K562 (cell line): ENCODE results near the gene SH3YL1. TPM values are rescaled to one million over a fixed set of nuclear protein-coding genes. Genes with fewer than 3 reads are reported as not detected.

Source experiments
- ATAC-seq: fragments of 200-7000 bp; cut with Tn5 transposase; 3 replicates; pipeline ENCODE4 v1.9.1; 2020; ENCODE audit warnings: moderate library complexity
- BruUV-seq: library from RNA; stranded (reverse); fragments of 400-500 nt; replicated peaks from 2 replicates; lab custom pipeline; 2021; lab: Mats Ljungman, UMichigan
- CTCF ChIA-PET: fragments of 300-600 bp; formaldehyde crosslinking; extraction: SDS; loops from one replicate; lab custom pipeline; 2021; ENCODE audit warnings: low intra/inter-chr PET ratio; lab: Yijun Ruan, JAX
- POLR2A ChIA-PET: fragments of 300-600, 350-650 bp; sonication (Branson Sonifier 250); formaldehyde crosslinking; extraction: SDS; loops from one replicate; lab custom pipeline; 2021; ENCODE audit warnings: antibody characterized with exemption, inconsistent platforms; lab: Yijun Ruan, JAX
- DNase-seq, 4 experiments: peaks; one replicate each; pipeline versions ENCODE4 v3.0.0 to v3.0.0-alpha.2; 2011 to 2018; ENCODE audit warnings: low spot score in 3 of 4, mixed read lengths in 3 of 4; ENCODE audit errors: extremely low read depth in 1 of 4
- FAIRE-seq: peaks from 2 replicates; lab custom pipeline; 2011; peaks lifted over from hg19 to GRCh38; lab: Jason Lieb, UNC
- H2AFZ ChIP-seq: 2 replicates; pipeline ENCODE4 v1.6.0; 2011; ENCODE audit warnings: low read depth, low read length, control low read depth, inconsistent platforms
- H3K27ac ChIP-seq: fragments of 200-600 bp; 3 replicates; pipeline ENCODE4 v1.8.0; 2011; ENCODE audit warnings: low read depth, mild to moderate bottlenecking, control low read depth, inconsistent platforms, low read length, moderate library complexity, mixed read lengths; ENCODE audit errors: extremely low read depth
- H3K27me3 ChIP-seq, 2 experiments: fragments of 300-600 bp in 1 of 2; 2 replicates in 1 of 2; 3 replicates in 1 of 2; pipeline versions ENCODE4 v1.6.0 to v1.8.0; 2011; ENCODE audit warnings: inconsistent platforms in 2 of 2, low read length in 2 of 2, mild to moderate bottlenecking in 1 of 2, mixed read lengths in 1 of 2, moderate library complexity in 1 of 2; ENCODE audit not compliant: control insufficient read depth in 2 of 2, insufficient read depth in 2 of 2
- H3K36me3 ChIP-seq: fragments of 300-600 bp; 3 replicates; pipeline ENCODE4 v1.8.0; 2011; ENCODE audit warnings: mild to moderate bottlenecking, low read length, inconsistent platforms; ENCODE audit not compliant: control insufficient read depth, insufficient read depth
- H3K4me1 ChIP-seq, 2 experiments: fragments of 200-600 bp in 1 of 2; replicated peaks in 1 of 2; 2 replicates in 1 of 2; 3 replicates in 1 of 2; pipeline versions ENCODE4 v1.5.1 to v1.8.0; 2011; ENCODE audit warnings: inconsistent platforms in 2 of 2, low read length in 2 of 2, mild to moderate bottlenecking in 1 of 2, mixed read lengths in 1 of 2, moderate library complexity in 1 of 2; ENCODE audit not compliant: control insufficient read depth in 2 of 2, insufficient read depth in 2 of 2
- H3K4me2 ChIP-seq: 2 replicates; pipeline ENCODE4 v1.6.1; 2011; ENCODE audit warnings: low read length, control low read depth, inconsistent platforms, mixed read lengths; ENCODE audit not compliant: insufficient read depth
- H3K4me3 ChIP-seq: fragments of 200-600 bp; sonication (generic), shearing (Covaris generic); 2 replicates; pipeline ENCODE4 v1.5.1; 2016; ENCODE audit warnings: control low read depth, inconsistent platforms
- H3K79me2 ChIP-seq: fragments of 200-600 bp; 3 replicates; pipeline ENCODE4 v1.8.0; 2011; ENCODE audit warnings: low read length, inconsistent platforms; ENCODE audit not compliant: control insufficient read depth, insufficient read depth
- H3K9ac ChIP-seq, 2 experiments: 2 replicates each; pipeline versions ENCODE4 v1.6.0 to v1.6.1; 2011; ENCODE audit warnings: low read depth in 2 of 2, low read length in 2 of 2, control low read depth in 1 of 2, inconsistent platforms in 1 of 2, mild to moderate bottlenecking in 1 of 2, mixed read lengths in 1 of 2; ENCODE audit not compliant: insufficient read depth in 1 of 2
- H3K9me1 ChIP-seq: one replicate; pipeline ENCODE4 v1.6.0; 2011; ENCODE audit warnings: inconsistent platforms, mild to moderate bottlenecking, low read length, moderate library complexity; ENCODE audit not compliant: control insufficient read depth, insufficient read depth
- H3K9me3 ChIP-seq: replicated peaks from 2 replicates; pipeline ENCODE4 v1.5.1; 2011; ENCODE audit warnings: low read depth, low read length, inconsistent platforms; ENCODE audit not compliant: control insufficient read depth, insufficient read depth
- H4K20me1 ChIP-seq: replicated peaks from 2 replicates; pipeline ENCODE4 v1.6.1; 2011; ENCODE audit warnings: low read length, inconsistent platforms, mixed read lengths; ENCODE audit not compliant: control insufficient read depth, insufficient read depth
- CEBPZ ChIP-seq: fragments of 150-350 bp; IDR thresholded peaks from 2 replicates; pipeline ENCODE4 v1.6.1; 2014; ENCODE audit warnings: low read depth, mild to moderate bottlenecking, low read length, borderline replicate concordance
- MTF1 ChIP-seq: fragments of 250-450 bp; sonication (Bioruptor Pico); IDR thresholded peaks from 2 replicates; pipeline ENCODE4 v1.9.0; 2021; ENCODE audit warnings: moderate library complexity, mild to moderate bottlenecking, inconsistent platforms, borderline replicate concordance
- NEUROD1 ChIP-seq: fragments of 150-350 bp; IDR thresholded peaks from 2 replicates; pipeline ENCODE4 v1.6.1; 2014; ENCODE audit warnings: borderline replicate concordance, low read length, low read depth; ENCODE audit not compliant: partially characterized antibody
- POLR2G ChIP-seq: fragments of 200-400 bp; formaldehyde crosslinking; IDR thresholded peaks from 2 replicates; pipeline ENCODE4 v1.6.1; 2017; ENCODE audit warnings: low read depth, mild to moderate bottlenecking, antibody characterized with exemption, low read length, moderate library complexity
- PRDM10 ChIP-seq: fragments of 450-650 bp; IDR thresholded peaks from 2 replicates; pipeline ENCODE4 v1.6.1; 2018; ENCODE audit not compliant: partially characterized antibody
- RBFOX2 ChIP-seq: fragments of 200-400 bp; formaldehyde crosslinking; IDR thresholded peaks from 2 replicates; pipeline ENCODE4 v1.6.1; 2017; ENCODE audit warnings: low read depth, mild to moderate bottlenecking, low read length, moderate library complexity
- ZNF212 ChIP-seq: fragments of 450-650 bp; formaldehyde crosslinking; IDR thresholded peaks from 2 replicates; pipeline ENCODE4 v1.4.0; 2020; ENCODE audit warnings: mild to moderate bottlenecking
- ZNF436 ChIP-seq: fragments of 250-450, 450-650 bp; sonication (Bioruptor Pico); formaldehyde crosslinking; IDR thresholded peaks from 2 replicates; pipeline ENCODE4 v1.7.0; 2020; ENCODE audit warnings: mild to moderate bottlenecking
- WGBS: fragments of 100-300 bp; shearing (Covaris generic); methylation state at CpG from one replicate; pipeline ENCODE4 v1.1.6; 2016; ENCODE audit warnings: low coverage, mixed read lengths; ENCODE audit not compliant: insufficient coverage; ENCODE audit errors: missing lambda C conversion rate; 5-methylcytosine and 5-hydroxymethylcytosine counted together
- in situ Hi-C: fragments of 300-500 bp; cut with MboI; formaldehyde crosslinking; loops from 4 replicates; pipeline ENCODE4 v1.15.0; 2018; ENCODE audit warnings: inconsistent platforms, mixed read lengths
- intact Hi-C: fragments of 100-400 bp; cut with micrococcal nuclease; formaldehyde crosslinking; loops from 2 replicates; pipeline ENCODE4 v1.14.2; 2022
- polyA plus RNA-seq, 8 experiments: library from polyadenylated mRNA; depleted of rRNA in 4 of 8; stranded (reverse) in 5 of 8; unstranded in 3 of 8; fragments of >200 nt; fragmentation: Nextera tagmentation in 2 of 8; fragmentation: Illumina TruSeq in 1 of 8; extraction: Ambion mirVana in 2 of 8; extraction: Trizol in 1 of 8; gene quantifications; 2 replicates each; pipeline versions ENCODE4 v1.2.1 to v1.2.3, GENCODE V29; 2011 to 2014; ENCODE audit warnings: inconsistent platforms in 1 of 8, missing spikeins in 1 of 8
- total RNA-seq, 7 experiments: library from RNA; depleted of rRNA in 6 of 7; stranded (reverse); fragments of >200 nt in 6 of 7; fragmentation: Illumina TruSeq in 2 of 7; extraction: Trizol in 2 of 7; gene quantifications; 2 replicates each; pipeline versions ENCODE4 v1.2.1 to v1.2.3, GENCODE V29; 2011 to 2021; ENCODE audit warnings: low replicate concordance in 1 of 7

The SH3YL1 gene
- total and polyA plus RNA-seq, 9 of the 15 experiments (the other 6 are each of a cell fraction or from before 2014, with no cell fraction given) = 3.9 to 7.8 (median 5.3) TPM

GRCh38 chr2:271917-272316 is 8.1 kb upstream of the SH3YL1 start:
- H3K9me3 ChIP-seq = no peaks in the 10 kb centered on the region
- H4K20me1 ChIP-seq = peaks cover 41% of the 10 kb centered on the region
- TF ChIP-seq ZNF436 (CRISPR knock-in tag) (no peak), RBFOX2 (0 out of 2 replicates have a peak, but pooled peaks have one; percentile 35), MTF1 (no peak), POLR2G (no peak)
- TF ChIP-seq, all 486 proteins: peak for 1
- Histone ChIP-seq H3K4me3 (no peak overlapping the region), H3K4me2 (no peak overlapping the region), H3K4me1 (peaks cover 0 to 19% of the 10 kb centered on the region in 2 experiments; a peak in 2 of 5 replicates), H3K27ac (no peak overlapping the region), H3K36me3 (peaks cover 94% of the 10 kb centered on the region), H3K79me2 (peaks cover 95% of the 10 kb centered on the region), H3K9ac (no peak overlapping the region), H3K9me1 (peaks cover 3% of the 10 kb centered on the region), H3K27me3 (no peaks in the 10 kb centered on the region), H2AFZ (no peak overlapping the region)
- WGBS = 95% methylated on average over 12 of the region's 12 CpGs
- ATAC-seq (no peak), DNase-seq (no peak), FAIRE-seq (no peak)
- no TSS peak for BruUV-seq
- in situ Hi-C loops (no loop called here), intact Hi-C loops (no loop called here)
- POLR2A ChIA-PET = interaction anchor here (0.6 to 2.0 kb wide), 2 partner anchors 9 to 200 kb away, joined by 3 to 8 read pairs; no protein-coding TSS in a partner anchor
- CTCF ChIA-PET = no interaction called here

DNA sequence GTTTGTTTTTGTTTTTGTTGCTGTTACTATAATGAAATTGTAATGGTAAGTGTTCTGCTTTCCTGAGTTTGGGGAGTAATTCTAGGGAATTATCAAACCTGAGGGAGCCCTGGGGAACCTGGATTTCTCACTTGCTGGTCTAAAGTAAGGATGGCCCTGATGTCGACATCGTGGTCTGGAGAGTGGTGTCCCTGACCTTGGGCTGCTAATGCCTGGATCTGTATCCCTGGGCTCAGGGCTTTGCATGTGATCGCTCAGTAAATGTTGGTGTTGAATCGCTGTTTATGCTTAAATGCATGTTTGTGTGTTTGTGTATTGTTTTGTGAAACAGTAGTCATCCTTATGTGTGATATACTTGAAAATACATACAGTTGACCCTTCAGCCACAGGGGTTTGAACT is 7.0 kb upstream of the SH3YL1 start:
- POLR2A ChIA-PET = no interaction called here
- FAIRE-seq (no peak), DNase-seq (no peak), ATAC-seq (no peak)
- Histone ChIP-seq H3K27ac (no peak overlapping the region), H3K4me2 (no peak overlapping the region), H3K79me2 (peaks cover 99% of the 10 kb centered on the region), H2AFZ (no peak overlapping the region), H4K20me1 (peaks cover 47% of the 10 kb centered on the region), H3K9ac (no peak overlapping the region), H3K4me1 (peaks cover 0 to 27% of the 10 kb centered on the region in 2 experiments; a peak in 2 of 5 replicates), H3K4me3 (no peak overlapping the region), H3K9me3 (no peaks in the 10 kb centered on the region), H3K36me3 (peaks cover 90% of the 10 kb centered on the region), H3K27me3 (no peaks in the 10 kb centered on the region), H3K9me1 (peaks cover 8% of the 10 kb centered on the region)
- intact Hi-C loops = no loop called here
- in situ Hi-C loops = no loop called here
- BruUV-seq = no TSS peak
- WGBS = 98% methylated on average over 4 of the region's 4 CpGs
- CTCF ChIA-PET = no interaction called here
- no peak for TF ChIP-seq ZNF212
- no peak for TF ChIP-seq CEBPZ
- TF ChIP-seq PRDM10 = no peak
- TF ChIP-seq NEUROD1 = no peak
